ENCODE data around the gene ELL. TPM values are rescaled to one million over a fixed set of nuclear protein-coding genes. Genes with fewer than 3 reads are reported as not detected.

Gene ELL
- total RNA-seq, 4 donors from 2014 or later: 16.2 to 72.2 (median 18.0) TPM

- in situ Hi-C loops (cut with MboI; ENCODE audit: low pct_ligation_motif_present in 1 of 4, low pct_unique_long_range_greater_than_20kb in 1 of 4, low sequenced_read_pairs in 3 of 4): no loop called here
- Histone ChIP-seq H3K27ac (peak overlapping the region; percentile 43 to 72 (median 52)), H3K36me3 (no peaks in the 10 kb centered on the region), H3K4me3 (peak overlapping the region; percentile 18 to 53 (median 35)), H3K27me3 (peaks cover 13% of the 10 kb centered on the region), H3K4me1 (peaks cover 23 to 46% (median 42%) of the 10 kb centered on the region in 4 donors), H3K9me3 (no peaks in the 10 kb centered on the region)
- DNase-seq: no peak
- intact Hi-C loops (cut with DNase I; ENCODE audit: low total_unique reads): no loop called here
- no peak for TF ChIP-seq EP300 (IDR thresholded peaks at IDR 0.05; ENCODE audit: low read depth)
- no peak for TF ChIP-seq CTCF (IDR thresholded peaks at IDR 0.05)
- no peak for TF ChIP-seq POLR2A (IDR thresholded peaks at IDR 0.05)
- TF ChIP-seq POLR2AphosphoS5 (IDR thresholded peaks at IDR 0.05): no peak
- WGBS, 2 donors (ENCODE audit: low coverage in 1 of 2): 43% methylated on average over 35 of the region's 60 CpGs; no CpG with 5 or more reads in 1 of the 2 donors
Observed at GRCh38 chr19:18433735-18434398, 88.0 kb downstream of the ELL start.

- Histone ChIP-seq H3K4me3 (peak overlapping the region; percentile 25 to 53 (median 36)), H3K4me1 (peaks cover 16 to 48% (median 39%) of the 10 kb centered on the region in 4 donors), H3K9me3 (no peaks in the 10 kb centered on the region), H3K36me3 (no peaks in the 10 kb centered on the region), H3K27me3 (peaks cover 9% of the 10 kb centered on the region), H3K27ac (peak overlapping the region; percentile 43 to 72 (median 52))
- WGBS, 2 donors (ENCODE audit: low coverage in 1 of 2): 43% methylated on average over 9 of the region's 59 CpGs; no CpG with 5 or more reads in 1 of the 2 donors
- no peak for DNase-seq
- TF ChIP-seq POLR2A (IDR thresholded peaks at IDR 0.05) (no peak), POLR2AphosphoS5 (IDR thresholded peaks at IDR 0.05) (peak in 1 of 3 donors; percentile 24)
- in situ Hi-C loops (cut with MboI; ENCODE audit: low pct_ligation_motif_present in 1 of 4, low pct_unique_long_range_greater_than_20kb in 1 of 4, low sequenced_read_pairs in 3 of 4): no loop called here
- intact Hi-C loops (cut with DNase I; ENCODE audit: low total_unique reads): no loop called here
Observed at GRCh38 chr19:18433015-18433691, 88.7 kb downstream of the ELL start.

- DNase-seq: no peak
- in situ Hi-C loops (cut with MboI; ENCODE audit: low pct_ligation_motif_present in 1 of 4, low pct_unique_long_range_greater_than_20kb in 1 of 4, low sequenced_read_pairs in 3 of 4): no loop called here
- WGBS, 2 donors (ENCODE audit: low coverage in 1 of 2): 66% methylated on average over 13 of the region's 13 CpGs; no CpG with 5 or more reads in 1 of the 2 donors
- Histone ChIP-seq H3K4me1 (peaks cover 11 to 43% (median 32%) of the 10 kb centered on the region in 4 donors), H3K4me3 (peak overlapping the region in 3 of 4 donors; percentile 25 to 53 (median 45)), H3K9me3 (no peaks in the 10 kb centered on the region), H3K27ac (peak overlapping the region in 3 of 4 donors; percentile 46 to 72 (median 59)), H3K27me3 (peaks cover 4% of the 10 kb centered on the region), H3K36me3 (no peaks in the 10 kb centered on the region)
- intact Hi-C loops (cut with DNase I; ENCODE audit: low total_unique reads): no loop called here
- TF ChIP-seq POLR2A (IDR thresholded peaks at IDR 0.05) (no peak), CTCF (IDR thresholded peaks at IDR 0.05) (no peak), POLR2AphosphoS5 (IDR thresholded peaks at IDR 0.05) (no peak), EP300 (IDR thresholded peaks at IDR 0.05; ENCODE audit: low read depth) (no peak)
Observed at GRCh38 chr19:18432275-18433014, 89.4 kb downstream of the ELL start.

GRCh38 chr19:18431351-18432197, 90.3 kb downstream of the ELL start:
- no peak for DNase-seq

More at GRCh38 chr19:18431351-18432197, 90.3 kb downstream of the ELL start:
- no peaks in the 10 kb centered on the region for H3K36me3 ChIP-seq
- intact Hi-C loops (cut with DNase I; ENCODE audit: low total_unique reads) (no loop called here), in situ Hi-C loops (cut with MboI; ENCODE audit: low pct_ligation_motif_present in 1 of 4, low pct_unique_long_range_greater_than_20kb in 1 of 4, low sequenced_read_pairs in 3 of 4) (no loop called here)
- no peaks in the 10 kb centered on the region for H3K9me3 ChIP-seq
- H3K27ac ChIP-seq: no peak overlapping the region
- no peaks in the 10 kb centered on the region for H3K27me3 ChIP-seq
- no peak overlapping the region for H3K4me3 ChIP-seq
- no peak for TF ChIP-seq CTCF (IDR thresholded peaks at IDR 0.05)
- no peak for TF ChIP-seq EP300 (IDR thresholded peaks at IDR 0.05; ENCODE audit: low read depth)
- no peak for TF ChIP-seq POLR2A (IDR thresholded peaks at IDR 0.05)
- no peak for TF ChIP-seq POLR2AphosphoS5 (IDR thresholded peaks at IDR 0.05)
- WGBS, 2 donors (ENCODE audit: low coverage in 1 of 2): 82% methylated on average over 27 of the region's 34 CpGs; no CpG with 5 or more reads in 1 of the 2 donors
- peaks cover 8 to 36% (median 24%) of the 10 kb centered on the region in 4 donors for H3K4me1 ChIP-seq

Measured in transverse colon (tissue), 4 donors.